ENCODE results near the gene ADNP2.

DNA sequence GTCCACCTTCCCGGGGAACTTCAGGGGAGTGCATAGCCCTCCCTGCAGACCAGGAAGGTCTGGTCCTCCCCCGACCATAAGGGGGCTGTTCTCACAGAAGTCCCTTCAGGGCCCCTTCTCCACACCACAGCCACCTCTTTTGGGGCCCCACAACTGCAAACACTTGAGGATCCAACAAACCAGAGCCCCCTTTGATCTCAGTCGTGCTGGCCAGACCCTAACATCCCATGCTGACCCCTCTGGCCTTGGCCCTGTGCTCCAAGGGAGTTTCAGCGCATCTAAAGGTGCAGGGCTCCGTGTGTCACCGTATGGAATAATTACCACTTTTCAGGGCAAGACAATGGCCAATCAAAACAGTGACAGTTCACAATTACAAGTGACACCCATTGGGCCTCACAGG, 57.7 kb downstream of the ADNP2 start:
- TF ChIP-seq CTCF (IDR thresholded peaks at IDR 0.05) (no peak), POLR2A (IDR thresholded peaks at IDR 0.05) (no peak)
